IMR-90 (cell line): ENCODE measurements around the gene GBA2.

Experiments
- BHLHE40 ChIP-seq: fragments of 150-350 bp; IDR thresholded peaks from 2 replicates; pipeline ENCODE4 v1.6.1; 2016; ENCODE audit warnings: mild to moderate bottlenecking, low read depth, low read length
- CTCF ChIP-seq: conservative IDR thresholded peaks from 2 replicates; pipeline ENCODE4 v1.5.1; 2012; ENCODE audit warnings: mild to moderate bottlenecking, low read depth, low read length, improper control_type of control experiment
- FOS ChIP-seq: fragments of 150-350 bp; IDR thresholded peaks from 2 replicates; pipeline ENCODE4 v1.6.1; 2016; ENCODE audit warnings: low read depth, low read length
- MAFK ChIP-seq: IDR thresholded peaks from 2 replicates; pipeline ENCODE4 v1.6.1; 2012; ENCODE audit warnings: low read depth, low read length, improper control_type of control experiment
- POLR2A ChIP-seq: IDR thresholded peaks from 2 replicates; pipeline ENCODE4 v1.6.1; 2012; ENCODE audit warnings: mild to moderate bottlenecking, low read depth, low read length
- RAD21 ChIP-seq: IDR thresholded peaks from 2 replicates; pipeline ENCODE4 v1.6.1; 2012; ENCODE audit warnings: low read length, improper control_type of control experiment
- TF ChIP-seq, protein P1 (sequence below): fragments of 150-350 bp; IDR thresholded peaks from 2 replicates; pipeline ENCODE4 v1.6.1; 2017; ENCODE audit warnings: mild to moderate bottlenecking, antibody characterized with exemption, low read length, low read depth

GRCh38 chr9:35740243-35740642 lies 8.8 kb downstream of the GBA2 start:
- TF ChIP-seq BHLHE40 (no peak), RAD21 (no peak), FOS (no peak), MAFK (no peak), POLR2A (no peak), CTCF (no peak)
- TF ChIP-seq, protein P1, sequence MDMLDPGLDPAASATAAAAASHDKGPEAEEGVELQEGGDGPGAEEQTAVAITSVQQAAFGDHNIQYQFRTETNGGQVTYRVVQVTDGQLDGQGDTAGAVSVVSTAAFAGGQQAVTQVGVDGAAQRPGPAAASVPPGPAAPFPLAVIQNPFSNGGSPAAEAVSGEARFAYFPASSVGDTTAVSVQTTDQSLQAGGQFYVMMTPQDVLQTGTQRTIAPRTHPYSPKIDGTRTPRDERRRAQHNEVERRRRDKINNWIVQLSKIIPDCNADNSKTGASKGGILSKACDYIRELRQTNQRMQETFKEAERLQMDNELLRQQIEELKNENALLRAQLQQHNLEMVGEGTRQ = no peak
